ENCODE data around the gene OR13C4. TPM values are rescaled to one million over a fixed set of nuclear protein-coding genes. Genes with fewer than 3 reads are reported as not detected.

OR13C4 gene
- not detected for total RNA-seq

GRCh38 chr9:104527109-104527508, at the start of gene OR13C4:
Gene OR13C4, minus strand, starts transcription at chr9:104527209. Its CDS starts 0 bp downstream, at chr9:104527209.

GRCh38 chr9:104568868-104569267, 41.9 kb upstream of the OR13C4 start, which contains the start of gene OR13C8:
Gene OR13C8, plus strand, starts transcription at chr9:104569168. Its CDS starts 0 bp downstream, at chr9:104569168.

GRCh38 chr9:104536756-104537155, 9.7 kb upstream of the OR13C4 start, which contains the start of gene OR13C3:
Gene OR13C3, minus strand, starts transcription at chr9:104536856. Its CDS starts 133 bp downstream, at chr9:104536723.

GRCh38 chr9:104503963-104504362, 23.0 kb downstream of the OR13C4 start, which contains the start of gene OR13F1:
Gene OR13F1, plus strand, starts transcription at chr9:104504263. Its CDS starts 0 bp downstream, at chr9:104504263.

Other genes with a start within 250 kb of the OR13C4 start
- not detected for gene OR13F1, start 22.9 kb downstream of the OR13C4 start, total RNA-seq
- not detected for gene OR13C3, start 9.6 kb upstream of the OR13C4 start, total RNA-seq
- gene OR13C8, start 42.0 kb upstream of the OR13C4 start, total RNA-seq = not detected
- gene OR13C5, start 72.2 kb upstream of the OR13C4 start, total RNA-seq = not detected
- not detected for gene OR13C2, start 78.4 kb upstream of the OR13C4 start, total RNA-seq
- gene OR13C9, start 91.0 kb upstream of the OR13C4 start, total RNA-seq = not detected
- gene OR13D1, start 167.3 kb upstream of the OR13C4 start, total RNA-seq = not detected
- gene NIPSNAP3A, start 220.5 kb upstream of the OR13C4 start, total RNA-seq = 10 to 100 TPM; 19.7 to 21.1 TPM
- gene NIPSNAP3B, start 236.9 kb upstream of the OR13C4 start, total RNA-seq = under 1 TPM; 0.67 to 0.68 TPM